ENCODE results near the gene CBY1.
A peak's percentile ranks its signal among the peaks of the same experiment; 100 is the strongest.

CBY1 gene

GRCh38 chr22:38674888-38675287, 18.4 kb downstream of the CBY1 start:
- TF ChIP-seq CTCF (IDR thresholded peaks at IDR 0.05; ENCODE audit: low read depth, low read length, missing control alignments) = no peak
- no peak overlapping the region for H3K4me3 ChIP-seq (ENCODE audit: low read depth, low read length)
- DNase-seq (ENCODE audit: low read depth) = no peak

- H3K4me3 ChIP-seq (ENCODE audit: low read depth, low read length) = no peak overlapping the region
- no peak for TF ChIP-seq CTCF (IDR thresholded peaks at IDR 0.05; ENCODE audit: low read depth, low read length, missing control alignments)
- DNase-seq (ENCODE audit: low read depth) = no peak
Observed at GRCh38 chr22:38675833-38676232, 19.4 kb downstream of the CBY1 start.

GRCh38 chr22:38681582-38682335, 25.3 kb downstream of the CBY1 start, which contains the start of gene TOMM22:
TOMM22 (plus strand) TSS chr22:38681957; CDS start chr22:38681979, 22 bp downstream.
- H3K4me3 ChIP-seq (ENCODE audit: low read depth, low read length) = peak within 1 kb of the TSS; percentile 97
- peak; percentile 61 for DNase-seq (ENCODE audit: low read depth)
- TF ChIP-seq CTCF (IDR thresholded peaks at IDR 0.05; ENCODE audit: low read depth, low read length, missing control alignments) = peak; percentile 67

- no peak for DNase-seq (ENCODE audit: low read depth)
- no peak for TF ChIP-seq CTCF (IDR thresholded peaks at IDR 0.05; ENCODE audit: low read depth, low read length, missing control alignments)
- no peak overlapping the region for H3K4me3 ChIP-seq (ENCODE audit: low read depth, low read length)
Observed at GRCh38 chr22:38684895-38685294, 28.5 kb downstream of the CBY1 start.

- no peak for DNase-seq (ENCODE audit: low read depth)
- TF ChIP-seq CTCF (IDR thresholded peaks at IDR 0.05; ENCODE audit: low read depth, low read length, missing control alignments) = no peak
Observed at GRCh38 chr22:38685761-38686160, 29.3 kb downstream of the CBY1 start.

GRCh38 chr22:38689651-38690050, 33.2 kb downstream of the CBY1 start:
- TF ChIP-seq CTCF (IDR thresholded peaks at IDR 0.05; ENCODE audit: low read depth, low read length, missing control alignments) = no peak
- no peak overlapping the region for H3K4me3 ChIP-seq (ENCODE audit: low read depth, low read length)
- no peak for DNase-seq (ENCODE audit: low read depth)

More at GRCh38 chr22:38685761-38686160, 29.3 kb downstream of the CBY1 start:
- no peak overlapping the region for H3K4me3 ChIP-seq (ENCODE audit: low read depth, low read length)

GRCh38 chr22:38694049-38694448, 37.6 kb downstream of the CBY1 start:
- no peak overlapping the region for H3K4me3 ChIP-seq (ENCODE audit: low read depth, low read length)
- DNase-seq (ENCODE audit: low read depth) = no peak
- TF ChIP-seq CTCF (IDR thresholded peaks at IDR 0.05; ENCODE audit: low read depth, low read length, missing control alignments) = no peak

All from GM12864 (cell line).